GM12872 (cell line): ENCODE data around the gene YTHDF1.

Experiments
- TF ChIP-seq, protein P1 (sequence below): IDR thresholded peaks from 3 replicates; pipeline ENCODE4 v1.5.1; 2011; ENCODE audit warnings: low read depth, mild to moderate bottlenecking, low read length, moderate library complexity; ENCODE audit not compliant: insufficient read depth

YTHDF1 gene

DNA sequence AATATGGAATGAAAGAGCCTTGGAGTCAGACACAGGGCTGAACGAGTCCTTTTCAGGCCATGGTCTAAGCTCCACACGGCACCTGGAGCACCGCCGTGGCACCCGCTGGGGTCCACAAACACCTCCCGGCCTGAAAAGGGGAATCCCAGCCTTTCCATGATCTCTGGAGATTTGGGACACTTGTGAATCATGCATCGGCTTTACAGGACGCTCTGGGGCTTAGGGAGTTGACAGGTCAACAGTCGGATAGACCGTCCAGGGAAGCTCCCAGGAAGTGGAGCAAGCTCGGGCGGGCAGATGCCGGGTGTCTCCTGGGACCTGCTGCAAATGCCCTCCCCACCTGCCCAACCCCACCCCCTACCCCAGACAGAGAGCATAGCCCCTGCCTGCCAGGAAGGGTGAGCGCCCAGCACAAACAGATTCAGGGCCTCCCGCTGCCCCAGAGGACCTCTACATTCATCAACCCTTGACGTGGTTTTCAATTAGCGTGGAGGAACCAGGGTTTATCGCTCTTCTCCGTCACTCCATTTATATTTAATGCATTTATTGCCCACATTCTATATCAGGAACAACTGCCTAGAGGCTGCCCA, 53.6 kb downstream of the YTHDF1 start:
- TF ChIP-seq, protein P1, sequence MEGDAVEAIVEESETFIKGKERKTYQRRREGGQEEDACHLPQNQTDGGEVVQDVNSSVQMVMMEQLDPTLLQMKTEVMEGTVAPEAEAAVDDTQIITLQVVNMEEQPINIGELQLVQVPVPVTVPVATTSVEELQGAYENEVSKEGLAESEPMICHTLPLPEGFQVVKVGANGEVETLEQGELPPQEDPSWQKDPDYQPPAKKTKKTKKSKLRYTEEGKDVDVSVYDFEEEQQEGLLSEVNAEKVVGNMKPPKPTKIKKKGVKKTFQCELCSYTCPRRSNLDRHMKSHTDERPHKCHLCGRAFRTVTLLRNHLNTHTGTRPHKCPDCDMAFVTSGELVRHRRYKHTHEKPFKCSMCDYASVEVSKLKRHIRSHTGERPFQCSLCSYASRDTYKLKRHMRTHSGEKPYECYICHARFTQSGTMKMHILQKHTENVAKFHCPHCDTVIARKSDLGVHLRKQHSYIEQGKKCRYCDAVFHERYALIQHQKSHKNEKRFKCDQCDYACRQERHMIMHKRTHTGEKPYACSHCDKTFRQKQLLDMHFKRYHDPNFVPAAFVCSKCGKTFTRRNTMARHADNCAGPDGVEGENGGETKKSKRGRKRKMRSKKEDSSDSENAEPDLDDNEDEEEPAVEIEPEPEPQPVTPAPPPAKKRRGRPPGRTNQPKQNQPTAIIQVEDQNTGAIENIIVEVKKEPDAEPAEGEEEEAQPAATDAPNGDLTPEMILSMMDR, result no peak

DNA sequence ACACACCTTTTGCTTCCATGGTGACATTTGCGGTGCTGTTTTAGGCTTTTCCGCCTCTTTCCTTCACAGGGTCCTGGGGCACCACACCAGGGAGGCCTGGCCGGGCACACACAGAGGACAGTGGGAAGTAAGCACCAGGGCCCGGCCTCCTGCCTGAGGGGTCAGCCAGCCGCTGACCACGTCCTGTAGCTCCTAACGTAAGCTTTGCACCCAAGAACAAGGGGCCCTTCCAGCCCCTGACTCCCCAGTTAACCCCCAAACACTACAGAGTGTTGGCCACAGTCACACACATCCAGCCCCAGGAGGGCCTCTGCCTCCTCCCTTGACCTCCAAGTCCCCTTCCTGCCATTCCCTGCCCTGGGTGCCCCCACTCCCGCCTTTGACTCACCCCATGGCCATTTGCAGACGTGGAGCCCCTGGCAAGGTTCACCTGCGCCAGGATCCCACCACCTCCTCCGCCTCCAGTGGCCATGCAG, 54.7 kb downstream of the YTHDF1 start:
- TF ChIP-seq, protein P1, result no peak

DNA sequence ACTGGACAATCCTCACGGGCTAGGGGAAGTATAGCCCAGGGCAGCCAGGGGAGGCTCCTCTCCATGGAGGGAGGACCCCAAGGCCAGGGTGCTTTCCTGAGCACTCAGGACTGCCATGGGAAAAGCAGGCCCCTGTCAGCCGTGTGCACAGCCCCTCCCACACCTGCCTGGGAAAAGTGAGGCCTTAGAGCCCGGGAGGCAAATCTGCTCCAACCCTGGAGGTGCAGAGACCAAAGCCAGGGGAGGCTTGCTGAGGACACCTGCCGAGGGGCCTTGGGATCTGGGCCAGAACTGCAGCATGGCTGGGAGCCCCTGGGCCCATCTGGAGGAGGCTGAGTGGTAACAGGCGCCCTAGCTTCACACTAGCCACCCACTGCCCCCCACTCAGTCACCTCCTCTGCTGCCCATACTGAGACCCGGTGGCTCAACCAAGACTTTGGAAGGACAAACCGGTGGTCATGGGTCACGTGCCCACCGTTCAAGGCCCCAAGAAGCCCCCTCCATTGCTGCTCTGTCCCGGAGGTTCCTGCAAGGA, 55.2 kb downstream of the YTHDF1 start:
- TF ChIP-seq, protein P1, result no peak

DNA sequence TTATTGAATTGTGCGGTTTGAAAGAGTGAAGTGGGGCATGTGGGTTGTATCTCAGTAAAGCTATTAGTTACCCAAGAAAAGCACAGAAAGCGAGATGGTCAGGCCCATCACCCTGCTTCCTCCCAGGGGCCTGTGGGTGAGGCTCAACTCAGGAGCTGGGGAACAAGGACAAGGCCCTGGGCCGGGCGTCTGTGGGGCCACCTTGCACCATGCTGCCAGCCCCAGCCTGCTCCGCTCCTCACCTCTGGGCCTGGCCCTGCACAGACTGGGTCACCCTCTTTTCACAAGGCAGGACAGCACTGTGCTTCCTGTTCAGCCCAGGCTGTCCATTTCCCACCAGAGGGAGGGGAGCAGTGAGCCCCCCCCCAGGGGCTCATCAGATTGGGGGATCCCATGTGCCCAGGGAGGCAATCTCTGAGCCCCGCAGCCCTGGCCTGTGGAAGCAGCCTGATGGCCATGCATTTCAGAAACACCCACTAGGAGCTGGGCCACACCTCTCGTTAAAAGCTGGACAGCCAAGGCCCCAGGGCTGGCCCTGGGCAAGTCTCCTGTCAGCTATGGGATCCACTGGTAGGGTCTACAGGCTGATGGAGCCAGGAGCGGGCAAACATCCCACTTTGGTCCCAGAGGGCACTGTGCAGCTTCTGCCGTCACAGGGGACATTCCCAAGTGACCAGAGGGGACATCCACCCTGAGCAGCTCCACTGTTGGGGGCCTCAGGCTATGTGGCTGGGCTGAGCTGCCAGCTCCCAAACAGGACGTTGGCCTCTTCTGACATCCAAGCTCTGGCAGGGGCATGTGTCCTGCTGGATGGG, 55.9 kb downstream of the YTHDF1 start:
- TF ChIP-seq, protein P1, result no peak

DNA sequence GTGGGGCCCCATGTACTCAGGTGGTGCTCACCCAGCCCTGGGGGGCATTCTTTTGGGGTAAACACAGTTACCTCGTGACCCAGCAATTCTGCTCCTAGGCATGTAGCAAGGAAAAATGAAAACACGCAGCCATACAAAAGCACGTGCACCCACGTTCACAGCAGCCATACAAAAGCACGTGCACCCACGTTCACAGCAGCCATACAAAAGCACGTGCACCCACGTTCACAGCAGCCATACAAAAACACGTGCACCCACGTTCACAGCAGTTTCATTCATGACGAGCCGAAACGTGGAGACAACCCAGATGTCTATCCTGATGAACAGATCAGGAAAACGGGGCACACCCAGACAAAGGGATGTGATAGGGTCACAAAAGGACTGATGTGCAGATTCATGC, 57.1 kb downstream of the YTHDF1 start:
- TF ChIP-seq, protein P1, result no peak

DNA sequence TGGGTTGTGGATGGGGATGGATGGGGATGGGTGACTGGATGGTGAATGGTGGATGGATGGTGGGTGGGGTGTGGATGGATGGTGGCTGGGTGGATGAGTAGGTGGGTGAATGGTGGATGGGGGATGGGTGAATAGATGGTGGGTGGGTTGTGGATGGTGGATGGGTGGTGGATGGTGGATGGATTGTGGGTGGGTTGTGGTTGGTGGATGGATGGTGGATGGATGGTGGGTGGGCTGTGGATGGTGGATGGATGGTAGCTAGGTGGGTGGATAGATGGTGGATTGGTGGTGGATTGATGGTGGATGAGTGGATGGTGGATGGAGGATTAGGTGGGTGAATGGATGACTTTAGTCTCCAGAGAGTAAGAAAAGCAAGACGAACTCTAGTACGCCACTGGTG, 57.6 kb downstream of the YTHDF1 start:
- TF ChIP-seq, protein P1, result no peak

DNA sequence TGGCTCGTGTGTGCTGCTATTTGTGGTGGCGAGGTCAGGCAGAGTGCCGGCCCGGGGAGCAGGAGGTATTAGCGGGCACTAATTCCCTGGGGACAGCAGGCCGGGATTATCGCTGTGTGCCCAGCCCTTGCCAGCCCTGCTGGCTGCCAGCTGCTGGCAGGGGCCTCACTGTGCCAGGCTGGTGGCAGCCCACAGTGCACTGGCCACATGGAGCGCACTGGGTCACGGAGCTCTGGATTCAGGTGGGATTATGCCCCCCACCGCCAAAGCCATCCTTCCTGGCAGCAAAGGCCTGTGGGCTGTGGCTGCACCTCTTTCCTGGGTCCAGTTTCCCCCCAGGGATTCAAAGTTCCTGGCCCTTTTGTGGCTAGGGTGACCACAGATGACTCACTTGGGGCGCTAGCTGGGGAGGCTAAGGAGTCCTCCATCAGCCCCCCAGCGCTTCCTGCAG, 59.7 kb downstream of the YTHDF1 start:
- TF ChIP-seq, protein P1, result no peak
